ENCODE measurements around the gene MED25.
A peak's percentile ranks its signal among the peaks of the same experiment; 100 is the strongest.

The MED25 gene

DNA sequence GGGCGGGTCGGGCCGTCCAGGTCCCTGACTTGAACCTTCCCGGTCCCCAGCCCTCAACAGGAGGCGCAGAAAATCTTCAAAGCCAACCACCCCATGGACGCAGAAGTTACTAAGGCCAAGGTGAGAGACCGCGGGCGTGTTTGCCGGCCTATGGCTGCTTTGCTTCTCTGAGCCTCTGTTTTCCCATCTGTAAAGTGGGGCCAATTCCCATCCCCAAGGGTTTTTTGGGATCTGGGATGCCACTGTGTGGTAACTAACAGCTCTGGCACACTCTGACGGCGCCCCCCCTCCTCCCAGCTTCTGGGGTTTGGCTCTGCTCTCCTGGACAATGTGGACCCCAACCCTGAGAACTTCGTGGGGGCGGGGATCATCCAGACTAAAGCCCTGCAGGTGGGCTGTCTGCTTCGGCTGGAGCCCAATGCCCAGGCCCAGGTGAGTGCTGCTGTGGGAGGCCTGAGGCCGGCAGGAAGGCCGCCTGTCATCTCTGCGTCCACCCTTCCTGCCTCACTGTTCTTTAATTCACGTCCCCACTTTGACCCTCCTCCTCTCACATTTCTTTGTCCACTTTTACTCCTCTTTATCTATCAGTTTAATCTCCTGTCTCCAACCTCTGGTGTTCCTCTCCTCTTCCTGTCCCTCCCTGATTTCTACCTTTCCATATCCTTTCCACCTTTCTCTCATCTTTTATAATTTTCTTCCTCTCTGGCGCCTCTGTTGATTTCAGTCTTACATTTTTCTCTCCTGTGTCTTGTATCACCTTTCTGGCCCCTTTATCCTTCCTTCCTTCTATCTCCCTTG, 12.1 kb upstream of the MED25 start:
- H3K27ac ChIP-seq: no peak overlapping the region

DNA sequence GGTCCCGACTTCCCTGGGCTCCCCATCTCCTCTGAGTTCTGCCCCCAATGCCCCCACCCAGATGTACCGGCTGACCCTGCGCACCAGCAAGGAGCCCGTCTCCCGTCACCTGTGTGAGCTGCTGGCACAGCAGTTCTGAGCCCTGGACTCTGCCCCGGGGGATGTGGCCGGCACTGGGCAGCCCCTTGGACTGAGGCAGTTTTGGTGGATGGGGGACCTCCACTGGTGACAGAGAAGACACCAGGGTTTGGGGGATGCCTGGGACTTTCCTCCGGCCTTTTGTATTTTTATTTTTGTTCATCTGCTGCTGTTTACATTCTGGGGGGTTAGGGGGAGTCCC, 11.5 kb upstream of the MED25 start:
- TF ChIP-seq, protein P1, sequence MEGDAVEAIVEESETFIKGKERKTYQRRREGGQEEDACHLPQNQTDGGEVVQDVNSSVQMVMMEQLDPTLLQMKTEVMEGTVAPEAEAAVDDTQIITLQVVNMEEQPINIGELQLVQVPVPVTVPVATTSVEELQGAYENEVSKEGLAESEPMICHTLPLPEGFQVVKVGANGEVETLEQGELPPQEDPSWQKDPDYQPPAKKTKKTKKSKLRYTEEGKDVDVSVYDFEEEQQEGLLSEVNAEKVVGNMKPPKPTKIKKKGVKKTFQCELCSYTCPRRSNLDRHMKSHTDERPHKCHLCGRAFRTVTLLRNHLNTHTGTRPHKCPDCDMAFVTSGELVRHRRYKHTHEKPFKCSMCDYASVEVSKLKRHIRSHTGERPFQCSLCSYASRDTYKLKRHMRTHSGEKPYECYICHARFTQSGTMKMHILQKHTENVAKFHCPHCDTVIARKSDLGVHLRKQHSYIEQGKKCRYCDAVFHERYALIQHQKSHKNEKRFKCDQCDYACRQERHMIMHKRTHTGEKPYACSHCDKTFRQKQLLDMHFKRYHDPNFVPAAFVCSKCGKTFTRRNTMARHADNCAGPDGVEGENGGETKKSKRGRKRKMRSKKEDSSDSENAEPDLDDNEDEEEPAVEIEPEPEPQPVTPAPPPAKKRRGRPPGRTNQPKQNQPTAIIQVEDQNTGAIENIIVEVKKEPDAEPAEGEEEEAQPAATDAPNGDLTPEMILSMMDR (conservative IDR thresholded peaks at IDR 0.05): no peak
- H3K27ac ChIP-seq: no peak overlapping the region

More for the DNA sequence above, 12.1 kb upstream of the MED25 start:
- TF ChIP-seq, protein P1 (conservative IDR thresholded peaks at IDR 0.05): no peak

DNA sequence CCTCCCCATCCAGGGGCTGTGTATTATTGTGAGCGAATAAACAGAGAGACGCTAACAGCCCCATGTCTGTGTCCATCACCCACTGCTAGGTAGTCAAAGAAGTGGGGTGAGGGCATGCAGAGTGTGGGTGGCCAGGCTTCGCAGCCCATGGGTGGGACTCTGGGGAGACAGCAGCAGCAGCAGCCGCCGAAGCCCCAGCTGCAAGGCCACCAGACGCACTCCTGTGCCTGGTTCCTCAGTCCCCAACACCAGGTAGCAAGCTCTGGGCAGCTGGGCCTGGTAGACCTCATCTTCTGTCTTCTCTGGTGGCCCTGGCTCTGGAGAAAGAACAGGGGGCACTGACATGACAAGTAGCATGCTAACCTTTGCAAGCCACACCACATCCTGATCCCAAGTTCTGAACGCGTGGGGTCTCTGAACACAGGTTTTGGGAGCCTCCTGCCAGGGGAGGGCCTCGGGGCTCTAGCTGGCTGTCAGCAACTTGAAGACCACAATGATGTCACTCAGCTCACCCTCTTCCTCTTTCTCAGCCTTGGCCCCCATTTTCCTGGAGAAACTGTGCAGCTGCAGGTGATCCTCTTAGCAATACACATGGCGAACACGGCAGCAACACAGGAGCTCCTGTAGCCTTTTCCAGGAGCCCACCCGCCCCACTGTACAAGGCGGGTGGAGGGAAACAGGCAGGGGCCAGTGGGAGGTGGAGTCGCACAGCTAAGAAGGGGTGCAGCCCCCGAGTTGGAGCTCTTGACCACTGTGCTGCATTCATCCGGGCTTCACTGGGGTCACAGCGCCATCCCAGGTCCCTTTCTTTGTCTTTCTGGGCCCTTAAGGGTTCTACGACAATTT, 10.8 kb upstream of the MED25 start:
- TF ChIP-seq, protein P1 (conservative IDR thresholded peaks at IDR 0.05): no peak
- H3K27ac ChIP-seq: no peak overlapping the region

DNA sequence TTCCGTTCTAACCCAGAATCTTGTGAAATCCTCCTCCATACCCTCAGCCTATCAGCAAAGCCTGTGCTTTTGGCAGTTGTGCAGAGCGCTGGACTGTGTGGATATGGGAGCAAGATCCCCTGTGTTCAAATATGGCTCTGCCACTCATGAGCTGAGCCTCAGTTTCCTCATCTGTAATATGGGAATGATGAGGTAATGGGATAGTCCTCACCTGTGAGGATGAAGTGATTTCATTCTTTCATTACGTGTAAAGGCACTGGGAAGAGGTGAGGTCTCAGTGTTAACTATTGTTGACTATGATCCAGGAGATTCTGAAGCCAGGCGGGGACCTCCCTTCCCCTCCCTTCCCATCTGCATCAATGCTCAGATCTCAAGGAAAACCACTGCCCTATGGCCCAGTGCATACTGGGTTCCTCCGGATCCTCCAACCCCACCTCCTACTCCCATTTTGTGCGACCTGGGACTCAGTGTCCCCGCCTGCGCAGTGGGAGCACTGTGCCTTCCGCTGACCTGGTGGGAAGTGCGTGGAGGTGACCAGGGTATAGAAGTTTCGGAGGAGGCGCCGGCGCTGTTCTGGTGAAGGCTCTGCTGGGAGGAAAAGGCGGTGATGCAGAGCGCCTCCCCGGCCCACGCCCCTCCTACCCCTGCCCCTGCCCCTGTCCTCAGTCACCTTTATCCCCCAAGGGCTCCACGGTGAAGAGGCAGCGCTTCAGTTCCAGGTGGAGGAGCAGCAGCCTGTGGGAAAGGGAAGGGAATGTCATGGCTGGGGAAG, 10.0 kb upstream of the MED25 start:
- TF ChIP-seq, protein P1 (conservative IDR thresholded peaks at IDR 0.05): no peak
- H3K27ac ChIP-seq: peak overlapping the region; percentile 79

DNA sequence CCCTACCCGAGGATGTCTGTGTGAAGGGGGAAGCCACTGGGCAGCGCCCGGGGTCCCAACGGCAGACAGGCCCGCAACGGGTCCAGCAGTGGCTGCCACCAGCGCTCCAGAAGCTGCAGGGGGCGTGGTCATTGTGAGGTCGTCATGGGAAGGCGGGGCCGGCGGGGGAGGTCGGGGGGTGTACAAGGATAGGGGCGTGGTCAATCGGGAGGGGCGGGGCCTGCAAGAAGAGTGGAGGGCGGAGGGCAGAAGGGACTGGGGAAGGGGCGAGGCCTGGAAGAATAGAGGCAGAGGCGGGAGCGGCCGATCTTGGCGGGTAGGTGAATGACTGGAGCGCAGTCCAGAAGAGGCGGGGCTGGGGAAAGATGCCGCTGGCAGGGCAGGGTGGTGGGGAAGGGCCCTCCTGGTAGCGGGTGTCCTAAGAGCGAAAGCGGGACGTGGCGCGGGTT, 9.4 kb upstream of the MED25 start:
- TF ChIP-seq, protein P1 (conservative IDR thresholded peaks at IDR 0.05): no peak
- H3K27ac ChIP-seq: peak overlapping the region; percentile 79

DNA sequence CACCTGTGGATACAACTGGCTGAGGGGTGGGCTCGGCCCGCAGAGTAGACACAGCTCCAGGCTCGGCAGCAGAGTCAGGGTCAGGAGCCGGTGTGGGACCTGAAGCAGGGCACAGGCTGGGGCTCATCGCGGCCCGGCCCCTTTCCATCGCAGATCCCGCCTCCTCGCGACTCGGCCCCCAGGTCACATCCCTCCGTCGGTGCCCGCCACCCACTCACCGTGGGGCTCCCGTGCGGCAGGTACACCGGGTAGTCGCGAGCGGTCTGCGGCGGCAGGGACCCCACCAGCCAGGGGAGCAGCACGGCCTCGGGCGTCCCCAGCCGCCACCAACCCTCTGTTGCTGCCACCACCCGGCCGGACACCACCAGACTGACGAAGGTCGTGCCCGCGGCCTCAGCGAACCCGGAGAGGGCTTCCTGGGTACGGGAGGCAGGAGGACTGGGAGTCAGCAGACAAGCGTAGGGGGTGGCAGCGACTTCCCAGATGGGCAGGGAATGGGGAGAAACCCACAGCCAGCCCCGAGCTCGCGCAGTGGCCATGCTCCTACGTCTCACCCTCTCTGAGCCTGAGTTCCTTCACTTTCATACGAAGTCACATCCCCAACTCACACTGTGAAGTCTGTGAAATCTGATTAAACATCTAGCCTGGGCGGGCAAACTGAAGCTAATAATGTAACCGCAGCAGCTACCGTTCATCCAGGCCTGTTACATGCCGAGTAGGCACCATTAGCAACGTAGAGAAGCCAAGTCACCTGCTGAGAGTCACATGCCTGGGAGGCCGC, 8.7 kb upstream of the MED25 start:
- TF ChIP-seq, protein P1 (conservative IDR thresholded peaks at IDR 0.05): peak; percentile 39
- H3K27ac ChIP-seq: peak overlapping the region; percentile 79
